Keratinocyte (primary cell): Measurements from ENCODE around the gene EPHA3. TPM values are rescaled to one million over a fixed set of nuclear protein-coding genes. Genes with fewer than 3 reads are reported as not detected.

ENCODE experiments used
- DNase-seq: peaks from one replicate; pipeline ENCODE4 v3.0.0-alpha.2; 2011; ENCODE audit warnings: low read depth, missing footprints, low spot score
- FAIRE-seq: peaks from 2 replicates; lab custom pipeline; 2011; peaks lifted over from hg19 to GRCh38; lab: Jason Lieb, UNC
- H2AFZ ChIP-seq: 2 replicates; pipeline ENCODE4 v1.6.0; 2012; ENCODE audit warnings: low read length, control low read depth, inconsistent platforms; ENCODE audit not compliant: control insufficient read depth
- H3K27ac ChIP-seq: 2 replicates; pipeline ENCODE4 v1.5.1; 2011; ENCODE audit warnings: low read length; ENCODE audit not compliant: control insufficient read depth, insufficient read depth
- H3K27me3 ChIP-seq: 3 replicates; pipeline ENCODE4 v1.6.0; 2011; ENCODE audit warnings: low read length; ENCODE audit not compliant: control insufficient read depth, insufficient read depth; ENCODE audit errors: extremely low read depth
- H3K36me3 ChIP-seq, 2 experiments: 2 replicates in 1 of 2; 3 replicates in 1 of 2; pipeline ENCODE4 v1.5.1; 2011; ENCODE audit warnings: low read length in 2 of 2, mild to moderate bottlenecking in 1 of 2; ENCODE audit not compliant: control insufficient read depth in 2 of 2, insufficient read depth in 2 of 2; ENCODE audit errors: extremely low read depth in 1 of 2
- H3K4me1 ChIP-seq: 3 replicates; pipeline ENCODE4 v1.5.1; 2011; ENCODE audit warnings: low read length; ENCODE audit not compliant: control insufficient read depth, insufficient read depth; ENCODE audit errors: extremely low read depth
- H3K4me2 ChIP-seq: 3 replicates; pipeline ENCODE4 v1.6.0; 2011; ENCODE audit warnings: low read depth, low read length; ENCODE audit not compliant: control insufficient read depth, insufficient read depth; ENCODE audit errors: extremely low read depth
- H3K4me3 ChIP-seq, 3 experiments: fragments of 200-600 bp in 1 of 3; sonication (generic) in 1 of 3; 2 replicates in 2 of 3; 3 replicates in 1 of 3; pipeline ENCODE4 v1.5.1; 2011 to 2016; ENCODE audit warnings: low read length in 3 of 3, mild to moderate bottlenecking in 3 of 3, control low read depth in 2 of 3, inconsistent platforms in 1 of 3, low read depth in 1 of 3, mixed read lengths in 1 of 3, mixed run types in 1 of 3, moderate library complexity in 1 of 3; ENCODE audit not compliant: control insufficient read depth in 2 of 3, insufficient read depth in 2 of 3; ENCODE audit errors: extremely low read depth in 1 of 3
- H3K79me2 ChIP-seq: 2 replicates; pipeline ENCODE4 v1.6.0; 2012; ENCODE audit warnings: low read length; ENCODE audit not compliant: control insufficient read depth, insufficient read depth
- H3K9ac ChIP-seq: 3 replicates; pipeline ENCODE4 v1.6.0; 2011; ENCODE audit warnings: low read length; ENCODE audit not compliant: control insufficient read depth, insufficient read depth; ENCODE audit errors: extremely low read depth
- H3K9me1 ChIP-seq: 3 replicates; pipeline ENCODE4 v1.6.0; 2011; ENCODE audit warnings: low read length; ENCODE audit not compliant: control insufficient read depth, insufficient read depth; ENCODE audit errors: extremely low read depth
- H3K9me3 ChIP-seq: 2 replicates; pipeline ENCODE4 v1.5.1; 2012; ENCODE audit warnings: low read depth, low read length; ENCODE audit not compliant: control insufficient read depth
- H4K20me1 ChIP-seq: 3 replicates; pipeline ENCODE4 v1.6.0; 2011; ENCODE audit warnings: low read length; ENCODE audit not compliant: control insufficient read depth, insufficient read depth; ENCODE audit errors: extremely low read depth
- EZH2 ChIP-seq: IDR thresholded peaks from one replicate; pipeline ENCODE4 v1.6.1; 2012; ENCODE audit warnings: inconsistent platforms, mild to moderate bottlenecking, low read length, moderate library complexity
- dilution Hi-C: fragments of 300-500 bp; cut with MboI; formaldehyde crosslinking; loops from one replicate; pipeline ENCODE4 v1.7.0; 2020; ENCODE audit warnings: low sequenced_read_pairs; ENCODE audit not compliant: extremely low pct_ligation_motif_present
- polyA plus RNA-seq, 5 experiments: library from polyadenylated mRNA; depleted of rRNA in 3 of 5; stranded (reverse) in 3 of 5; stranded (forward) in 1 of 5; unstranded in 1 of 5; fragments of >200 nt; gene quantifications; 1 replicate in 1 of 5; 2 replicates in 3 of 5; 3 replicates in 1 of 5; pipeline versions ENCODE4 v1.2.1 to v1.2.3, GENCODE V29; 2011 to 2012; ENCODE audit warnings: missing spikeins in 2 of 5, low read depth in 1 of 5, low replicate concordance in 1 of 5
- TF ChIP-seq, protein P1 (sequence below), 3 experiments: IDR thresholded peaks in 1 of 3; conservative IDR thresholded peaks in 1 of 3; optimal IDR thresholded peaks in 1 of 3; 2 replicates in 2 of 3; 3 replicates in 1 of 3; pipeline versions ENCODE3 to v1.5.1; 2011; ENCODE audit warnings: low read length in 3 of 3, mild to moderate bottlenecking in 3 of 3, moderate library complexity in 2 of 3, control low read depth in 1 of 3, inconsistent platforms in 1 of 3; ENCODE audit not compliant: insufficient read depth in 2 of 3; ENCODE audit errors: extremely low read depth in 1 of 3

EPHA3 gene
- polyA plus RNA-seq, 1 donor (not counting 4 experiments of a cell fraction or from before 2014, with no cell fraction given): 0.13 TPM

DNA sequence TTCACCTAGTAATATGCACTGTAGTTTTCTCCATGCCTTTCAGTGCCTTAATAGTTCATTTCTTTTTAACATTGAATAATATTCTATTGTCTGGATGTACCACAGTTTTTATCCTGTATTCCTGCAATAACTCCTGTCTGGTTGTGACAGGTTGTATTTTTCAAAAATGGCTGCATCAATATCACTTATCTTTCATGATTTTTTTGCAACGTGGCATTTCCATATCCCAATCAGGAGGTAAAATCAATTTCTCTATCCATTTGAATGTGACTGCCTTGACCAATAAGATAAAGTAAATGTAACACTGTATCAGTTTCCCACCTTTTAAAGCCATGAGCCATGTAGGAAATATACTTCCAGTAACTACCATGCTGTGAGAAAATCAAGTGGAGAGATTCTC is 27.5 kb upstream of the EPHA3 start:
- H3K27ac ChIP-seq: no peak overlapping the region

DNA sequence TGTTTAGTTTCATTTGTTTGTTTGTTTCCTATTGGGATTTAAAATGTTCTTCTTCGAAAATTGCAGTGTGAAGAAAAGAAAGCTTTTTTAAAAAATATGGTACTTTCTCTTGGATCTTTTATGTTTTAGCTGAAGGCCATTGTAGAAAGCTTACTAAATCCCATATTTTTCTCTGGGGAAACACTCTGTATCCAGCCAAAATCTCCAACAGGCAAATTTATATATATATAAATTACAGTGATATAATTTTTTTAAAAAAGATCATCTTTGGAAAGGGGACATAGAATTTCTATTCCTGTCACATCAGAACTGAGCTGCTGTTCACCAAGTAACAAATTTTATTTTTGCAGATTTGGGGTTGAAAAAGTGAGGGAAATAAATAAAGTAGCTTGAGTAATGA is 19.6 kb upstream of the EPHA3 start:
- H3K4me3 ChIP-seq: no peak overlapping the region
- H3K9ac ChIP-seq: no peak overlapping the region
- FAIRE-seq (no peak), DNase-seq (no peak)
- dilution Hi-C loops: no loop called here
- H3K27me3 ChIP-seq: no peaks in the 10 kb centered on the region
- H3K9me3 ChIP-seq: no peaks in the 10 kb centered on the region
- H3K27ac ChIP-seq: no peak overlapping the region
- H2AFZ ChIP-seq: no peak overlapping the region
- no peaks in the 10 kb centered on the region for H3K9me1 ChIP-seq
- no peak overlapping the region for H3K4me2 ChIP-seq
- H3K79me2 ChIP-seq: no peaks in the 10 kb centered on the region
- no peaks in the 10 kb centered on the region for H3K4me1 ChIP-seq
- no peaks in the 10 kb centered on the region for H3K36me3 ChIP-seq
- no peaks in the 10 kb centered on the region for H4K20me1 ChIP-seq
- TF ChIP-seq EZH2: no peak
- TF ChIP-seq, protein P1, sequence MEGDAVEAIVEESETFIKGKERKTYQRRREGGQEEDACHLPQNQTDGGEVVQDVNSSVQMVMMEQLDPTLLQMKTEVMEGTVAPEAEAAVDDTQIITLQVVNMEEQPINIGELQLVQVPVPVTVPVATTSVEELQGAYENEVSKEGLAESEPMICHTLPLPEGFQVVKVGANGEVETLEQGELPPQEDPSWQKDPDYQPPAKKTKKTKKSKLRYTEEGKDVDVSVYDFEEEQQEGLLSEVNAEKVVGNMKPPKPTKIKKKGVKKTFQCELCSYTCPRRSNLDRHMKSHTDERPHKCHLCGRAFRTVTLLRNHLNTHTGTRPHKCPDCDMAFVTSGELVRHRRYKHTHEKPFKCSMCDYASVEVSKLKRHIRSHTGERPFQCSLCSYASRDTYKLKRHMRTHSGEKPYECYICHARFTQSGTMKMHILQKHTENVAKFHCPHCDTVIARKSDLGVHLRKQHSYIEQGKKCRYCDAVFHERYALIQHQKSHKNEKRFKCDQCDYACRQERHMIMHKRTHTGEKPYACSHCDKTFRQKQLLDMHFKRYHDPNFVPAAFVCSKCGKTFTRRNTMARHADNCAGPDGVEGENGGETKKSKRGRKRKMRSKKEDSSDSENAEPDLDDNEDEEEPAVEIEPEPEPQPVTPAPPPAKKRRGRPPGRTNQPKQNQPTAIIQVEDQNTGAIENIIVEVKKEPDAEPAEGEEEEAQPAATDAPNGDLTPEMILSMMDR (optimal IDR thresholded peaks at IDR 0.05 in 1 of 3, IDR thresholded peaks at IDR 0.05 in 1 of 3, conservative IDR thresholded peaks at IDR 0.05 in 1 of 3; ENCODE audit: extremely low read depth in 1 of 3, insufficient read depth in 2 of 3, low read length in 3 of 3): no peak

More for the DNA sequence above, 27.5 kb upstream of the EPHA3 start:
- no peak for DNase-seq
- dilution Hi-C loops: no loop called here
- H3K9ac ChIP-seq: no peak overlapping the region
- H3K4me3 ChIP-seq: no peak overlapping the region
- no peak for TF ChIP-seq EZH2
- TF ChIP-seq, protein P1 (optimal IDR thresholded peaks at IDR 0.05 in 1 of 3, IDR thresholded peaks at IDR 0.05 in 1 of 3, conservative IDR thresholded peaks at IDR 0.05 in 1 of 3; ENCODE audit: extremely low read depth in 1 of 3, insufficient read depth in 2 of 3, low read length in 3 of 3): no peak
- no peaks in the 10 kb centered on the region for H3K9me3 ChIP-seq
- H4K20me1 ChIP-seq: no peaks in the 10 kb centered on the region
- H2AFZ ChIP-seq: no peak overlapping the region
- FAIRE-seq: no peak
- H3K9me1 ChIP-seq: no peaks in the 10 kb centered on the region
- no peaks in the 10 kb centered on the region for H3K36me3 ChIP-seq
- H3K4me1 ChIP-seq: no peaks in the 10 kb centered on the region
- H3K4me2 ChIP-seq: no peak overlapping the region
- no peaks in the 10 kb centered on the region for H3K27me3 ChIP-seq
- H3K79me2 ChIP-seq: no peaks in the 10 kb centered on the region
